HL-60 (cell line): Measurements from ENCODE around the gene CHMP4A.

ENCODE experiments used
- DNase-seq, 2 experiments: peaks; one replicate each; pipeline ENCODE4 v3.0.0-alpha.2; 2010 to 2020; ENCODE audit warnings: low read depth in 1 of 2, low spot score in 1 of 2
- H3K27ac ChIP-seq: fragments of 250-450 bp; sonication (Bioruptor Pico); replicated peaks from 2 replicates; pipeline ENCODE4 v1.5.1; 2020; ENCODE audit warnings: mild to moderate bottlenecking, moderate library complexity
- H3K27me3 ChIP-seq: fragments of 250-450 bp; sonication (Bioruptor Pico); 2 replicates; pipeline ENCODE4 v1.5.1; 2021; ENCODE audit warnings: mild to moderate bottlenecking, moderate library complexity; ENCODE audit not compliant: insufficient read depth, poor library complexity, severe bottlenecking
- H3K4me3 ChIP-seq: replicated peaks from 2 replicates; pipeline ENCODE4 v1.5.1; 2011; ENCODE audit warnings: mild to moderate bottlenecking, control low read depth, low read length; ENCODE audit not compliant: insufficient read depth
- CTCF ChIP-seq: IDR thresholded peaks from one replicate; pipeline ENCODE4 v1.5.1; 2011; ENCODE audit warnings: low read length, control low read depth, inconsistent platforms; ENCODE audit not compliant: insufficient read depth
- GABPA ChIP-seq: IDR thresholded peaks from 2 replicates; pipeline ENCODE4 v1.6.1; 2012; ENCODE audit warnings: low read depth
- POLR2AphosphoS5 ChIP-seq: IDR thresholded peaks from 2 replicates; pipeline ENCODE4 v1.6.1; 2012; ENCODE audit warnings: low read depth
- SPI1 ChIP-seq: IDR thresholded peaks from 2 replicates; pipeline ENCODE4 v1.6.1; 2012; ENCODE audit warnings: low read depth, mild to moderate bottlenecking, borderline replicate concordance
- TF ChIP-seq, protein P1 (sequence below): IDR thresholded peaks from 2 replicates; pipeline ENCODE4 v1.6.1; 2012; ENCODE audit warnings: low read depth; ENCODE audit not compliant: insufficient replicate concordance

CHMP4A gene

GRCh38 chr14:24255438-24255837 is 42.1 kb upstream of the CHMP4A start:
- H3K4me3 ChIP-seq, result no peak overlapping the region
- no peak for DNase-seq
- TF ChIP-seq, protein P1, sequence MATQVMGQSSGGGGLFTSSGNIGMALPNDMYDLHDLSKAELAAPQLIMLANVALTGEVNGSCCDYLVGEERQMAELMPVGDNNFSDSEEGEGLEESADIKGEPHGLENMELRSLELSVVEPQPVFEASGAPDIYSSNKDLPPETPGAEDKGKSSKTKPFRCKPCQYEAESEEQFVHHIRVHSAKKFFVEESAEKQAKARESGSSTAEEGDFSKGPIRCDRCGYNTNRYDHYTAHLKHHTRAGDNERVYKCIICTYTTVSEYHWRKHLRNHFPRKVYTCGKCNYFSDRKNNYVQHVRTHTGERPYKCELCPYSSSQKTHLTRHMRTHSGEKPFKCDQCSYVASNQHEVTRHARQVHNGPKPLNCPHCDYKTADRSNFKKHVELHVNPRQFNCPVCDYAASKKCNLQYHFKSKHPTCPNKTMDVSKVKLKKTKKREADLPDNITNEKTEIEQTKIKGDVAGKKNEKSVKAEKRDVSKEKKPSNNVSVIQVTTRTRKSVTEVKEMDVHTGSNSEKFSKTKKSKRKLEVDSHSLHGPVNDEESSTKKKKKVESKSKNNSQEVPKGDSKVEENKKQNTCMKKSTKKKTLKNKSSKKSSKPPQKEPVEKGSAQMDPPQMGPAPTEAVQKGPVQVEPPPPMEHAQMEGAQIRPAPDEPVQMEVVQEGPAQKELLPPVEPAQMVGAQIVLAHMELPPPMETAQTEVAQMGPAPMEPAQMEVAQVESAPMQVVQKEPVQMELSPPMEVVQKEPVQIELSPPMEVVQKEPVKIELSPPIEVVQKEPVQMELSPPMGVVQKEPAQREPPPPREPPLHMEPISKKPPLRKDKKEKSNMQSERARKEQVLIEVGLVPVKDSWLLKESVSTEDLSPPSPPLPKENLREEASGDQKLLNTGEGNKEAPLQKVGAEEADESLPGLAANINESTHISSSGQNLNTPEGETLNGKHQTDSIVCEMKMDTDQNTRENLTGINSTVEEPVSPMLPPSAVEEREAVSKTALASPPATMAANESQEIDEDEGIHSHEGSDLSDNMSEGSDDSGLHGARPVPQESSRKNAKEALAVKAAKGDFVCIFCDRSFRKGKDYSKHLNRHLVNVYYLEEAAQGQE, result no peak
- TF ChIP-seq POLR2AphosphoS5 (no peak), CTCF (no peak), SPI1 (no peak), GABPA (no peak)
- no peaks in the 10 kb centered on the region for H3K27me3 ChIP-seq
- no peak overlapping the region for H3K27ac ChIP-seq

DNA sequence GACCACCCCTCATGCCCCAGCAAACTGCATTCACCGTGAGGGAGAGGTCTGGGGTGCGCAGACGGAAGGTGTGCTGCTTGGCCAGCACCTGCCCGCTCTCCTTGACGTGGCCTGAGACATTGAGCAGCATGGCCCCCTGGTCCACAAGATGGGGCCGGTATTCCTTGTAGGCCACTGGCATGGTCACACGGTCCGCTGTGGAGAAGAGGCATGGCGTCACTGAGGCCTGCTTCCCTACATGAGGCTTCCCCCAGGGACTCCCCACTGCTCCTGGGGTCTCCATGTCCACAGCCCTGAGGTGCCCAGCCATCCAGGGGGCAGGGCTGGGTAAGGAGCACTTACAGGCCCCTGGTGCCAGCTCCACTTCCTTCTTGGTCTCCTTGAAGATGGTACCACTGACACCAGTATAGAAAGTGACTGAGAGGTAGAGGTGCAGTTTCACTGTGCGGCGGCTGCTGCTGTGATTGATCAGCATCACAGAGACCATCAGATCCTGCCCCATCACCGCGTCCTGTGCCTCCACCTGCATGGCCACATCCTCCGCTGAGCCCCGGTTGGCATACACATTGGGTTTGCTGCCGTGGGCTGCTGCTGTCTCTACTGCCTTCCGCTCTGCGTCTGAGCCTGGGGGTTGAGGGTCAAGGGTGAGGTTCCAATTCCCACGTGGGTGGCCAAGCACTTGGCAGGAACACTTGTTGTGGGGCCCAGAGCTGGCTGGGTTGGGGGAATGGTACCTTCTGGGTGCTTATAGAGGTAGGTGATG is 41.5 kb upstream of the CHMP4A start:
- H3K27ac ChIP-seq, result no peak overlapping the region
- TF ChIP-seq GABPA, result no peak
- no peaks in the 10 kb centered on the region for H3K27me3 ChIP-seq
- no peak overlapping the region for H3K4me3 ChIP-seq
- no peak for DNase-seq

GRCh38 chr14:24253936-24254335 is 40.6 kb upstream of the CHMP4A start:
- Histone ChIP-seq H3K27ac (no peak overlapping the region), H3K27me3 (no peaks in the 10 kb centered on the region), H3K4me3 (no peak overlapping the region)
- no peak for TF ChIP-seq CTCF
- no peak for TF ChIP-seq SPI1
- TF ChIP-seq GABPA, result no peak
- TF ChIP-seq, protein P1, result no peak
- no peak for TF ChIP-seq POLR2AphosphoS5
- DNase-seq, result no peak

DNA sequence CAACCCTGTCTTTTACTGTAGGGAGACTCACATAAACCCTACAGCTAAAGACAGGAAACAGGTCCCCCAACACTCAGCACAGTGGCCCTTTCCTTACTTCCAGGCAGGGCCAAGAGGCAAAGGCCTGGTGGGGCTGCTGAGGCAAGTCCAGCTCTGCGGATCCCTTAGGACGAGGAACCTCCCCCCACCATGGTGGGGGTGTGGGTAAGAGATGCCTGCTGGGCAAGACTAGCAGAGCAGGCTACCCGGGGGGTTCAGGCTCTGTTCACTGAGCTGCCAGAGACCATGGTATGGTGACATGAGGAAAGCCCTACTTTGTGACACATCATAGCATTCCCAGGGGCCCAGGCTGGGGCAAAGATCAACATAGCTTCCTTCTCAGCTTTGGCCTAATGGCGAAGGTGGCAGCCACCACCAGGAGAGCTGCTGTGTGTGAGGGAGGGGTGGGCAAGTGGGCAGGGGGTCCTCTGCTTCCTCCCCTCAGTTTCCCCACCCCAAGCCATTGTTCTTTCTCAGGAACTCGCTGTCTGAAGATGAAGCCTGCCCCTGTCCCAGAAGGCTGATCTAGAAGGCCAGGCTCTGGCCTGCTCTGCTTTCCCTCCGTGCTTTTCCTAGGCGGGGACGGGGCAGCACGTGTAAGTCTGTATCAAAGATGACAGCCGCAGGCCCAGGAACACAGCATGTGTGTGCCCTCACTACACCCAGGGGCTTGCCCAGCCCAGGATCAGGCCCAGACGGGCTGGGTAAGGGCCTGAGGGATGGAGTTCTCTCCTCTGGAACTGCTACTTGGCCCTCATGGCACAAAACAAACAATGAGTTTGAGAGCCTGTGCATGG is 39.2 kb upstream of the CHMP4A start:
- H3K27ac ChIP-seq, result no peak overlapping the region
- TF ChIP-seq SPI1 (no peak), GABPA (no peak), CTCF (no peak), POLR2AphosphoS5 (no peak)
- TF ChIP-seq, protein P1, result no peak

More for the DNA sequence above, 39.2 kb upstream of the CHMP4A start:
- H3K27me3 ChIP-seq, result no peaks in the 10 kb centered on the region
- DNase-seq, result no peak
- no peak overlapping the region for H3K4me3 ChIP-seq
